Panc1 (cell line): ENCODE data around the gene COL6A2. TPM values are rescaled to one million over a fixed set of nuclear protein-coding genes. Genes with fewer than 3 reads are reported as not detected.

Experiments
- ATAC-seq: fragments of 200-7000 bp; cut with Tn5 transposase; 2 replicates; pipeline ENCODE4 v1.9.1; 2020; ENCODE audit warnings: mild to moderate bottlenecking, moderate library complexity
- BruUV-seq: library from RNA; stranded (reverse); fragments of 400-500 nt; replicated peaks from 2 replicates; lab custom pipeline; 2021; lab: Mats Ljungman, UMichigan
- CTCF ChIA-PET: fragments of 300-600 bp; sonication (Branson Sonifier 250); formaldehyde crosslinking; loops from one replicate; lab custom pipeline; 2022; ENCODE audit warnings: antibody characterized with exemption; lab: Charles Lee
- POLR2A ChIA-PET: fragments of 300-600 bp; sonication (Branson Sonifier 250); formaldehyde crosslinking; loops from one replicate; lab custom pipeline; 2022; ENCODE audit warnings: antibody characterized with exemption; lab: Charles Lee
- DNase-seq: peaks from one replicate; pipeline ENCODE4 v3.0.0-alpha.2; 2010; ENCODE audit warnings: low read depth, low spot score
- H3K27ac ChIP-seq: 2 replicates; pipeline ENCODE4 v1.5.1; 2011; ENCODE audit warnings: mild to moderate bottlenecking, low read length, inconsistent platforms
- H3K27me3 ChIP-seq: fragments of 200-500 bp; sonication (Bioruptor generic); 2 replicates; pipeline ENCODE4 v1.6.0; 2014; ENCODE audit warnings: low read length, inconsistent platforms; ENCODE audit not compliant: control insufficient read depth, insufficient read depth
- H3K36me3 ChIP-seq: fragments of 200-500 bp; sonication (Bioruptor generic); 2 replicates; pipeline ENCODE4 v1.5.1; 2014; ENCODE audit warnings: inconsistent platforms, mild to moderate bottlenecking, low read length, moderate library complexity; ENCODE audit not compliant: control insufficient read depth, insufficient read depth
- H3K4me1 ChIP-seq: 2 replicates; pipeline ENCODE4 v1.5.1; 2011; ENCODE audit warnings: inconsistent platforms, mild to moderate bottlenecking, low read length, moderate library complexity; ENCODE audit not compliant: control insufficient read depth, insufficient read depth
- H3K4me3 ChIP-seq, 2 experiments: 2 replicates each; pipeline ENCODE4 v1.5.1; 2011 to 2012; ENCODE audit warnings: low read depth in 2 of 2, low read length in 2 of 2, mild to moderate bottlenecking in 2 of 2, inconsistent platforms in 1 of 2, moderate library complexity in 1 of 2
- H3K9me3 ChIP-seq: fragments of 200-500 bp; sonication (Bioruptor generic); 2 replicates; pipeline ENCODE4 v1.5.1; 2014; ENCODE audit warnings: low read depth, mild to moderate bottlenecking, inconsistent platforms, low read length, moderate library complexity; ENCODE audit not compliant: control insufficient read depth, insufficient read depth
- POLR2AphosphoS5 ChIP-seq: IDR thresholded peaks from 2 replicates; pipeline ENCODE4 v1.6.1; 2012; ENCODE audit warnings: mild to moderate bottlenecking, low read depth, low read length, moderate library complexity
- REST ChIP-seq, 2 experiments: IDR thresholded peaks; 2 replicates each; pipeline ENCODE4 v1.6.1; 2011 to 2012; ENCODE audit warnings: low read depth in 2 of 2, control low read depth in 1 of 2, low read length in 1 of 2, mild to moderate bottlenecking in 1 of 2, moderate library complexity in 1 of 2; ENCODE audit not compliant: insufficient read depth in 1 of 2
- SIN3A ChIP-seq: IDR thresholded peaks from 2 replicates; pipeline ENCODE4 v1.6.1; 2012; ENCODE audit warnings: low read depth, mild to moderate bottlenecking, low read length, moderate library complexity, borderline replicate concordance; ENCODE audit not compliant: insufficient read depth
- TCF7L2 ChIP-seq: IDR thresholded peaks from 2 replicates; pipeline ENCODE4 v1.6.1; 2011; ENCODE audit warnings: mild to moderate bottlenecking, low read depth, low read length, inconsistent platforms
- in situ Hi-C: cut with HindIII; loops from 2 replicates; pipeline ENCODE4 v1.10.0; 2016; ENCODE audit warnings: low sequenced_read_pairs, low pct_unique_long_range_greater_than_20kb
- intact Hi-C: fragments of 100-400 bp; cut with micrococcal nuclease; formaldehyde crosslinking; loops from one replicate; pipeline ENCODE4 v1.10.0; 2022; ENCODE audit not compliant: unreplicated experiment
- total RNA-seq: library from RNA; stranded (reverse); gene quantifications from one replicate; pipeline ENCODE4 v1.2.1, GENCODE V29; 2021; ENCODE audit not compliant: unreplicated experiment
- TF ChIP-seq, protein P1 (sequence below): fragments of 450-650 bp; IDR thresholded peaks from 2 replicates; pipeline ENCODE4 v1.5.1; 2017; ENCODE audit warnings: mild to moderate bottlenecking

COL6A2 gene
- total RNA-seq, 1 experiment from 2014 or later: 29.9 TPM

GRCh38 chr21:46068516-46069079 lies 29.3 kb upstream of the COL6A2 start:
- no peak for ATAC-seq
- POLR2A ChIA-PET: no interaction called here
- TF ChIP-seq SIN3A (no peak), TCF7L2 (no peak), REST (IDR thresholded peaks at IDR 0.05; ENCODE audit: insufficient read depth in 1 of 2, low read depth in 2 of 2, low read length in 1 of 2) (no peak), POLR2AphosphoS5 (no peak)
- TF ChIP-seq, protein P1, sequence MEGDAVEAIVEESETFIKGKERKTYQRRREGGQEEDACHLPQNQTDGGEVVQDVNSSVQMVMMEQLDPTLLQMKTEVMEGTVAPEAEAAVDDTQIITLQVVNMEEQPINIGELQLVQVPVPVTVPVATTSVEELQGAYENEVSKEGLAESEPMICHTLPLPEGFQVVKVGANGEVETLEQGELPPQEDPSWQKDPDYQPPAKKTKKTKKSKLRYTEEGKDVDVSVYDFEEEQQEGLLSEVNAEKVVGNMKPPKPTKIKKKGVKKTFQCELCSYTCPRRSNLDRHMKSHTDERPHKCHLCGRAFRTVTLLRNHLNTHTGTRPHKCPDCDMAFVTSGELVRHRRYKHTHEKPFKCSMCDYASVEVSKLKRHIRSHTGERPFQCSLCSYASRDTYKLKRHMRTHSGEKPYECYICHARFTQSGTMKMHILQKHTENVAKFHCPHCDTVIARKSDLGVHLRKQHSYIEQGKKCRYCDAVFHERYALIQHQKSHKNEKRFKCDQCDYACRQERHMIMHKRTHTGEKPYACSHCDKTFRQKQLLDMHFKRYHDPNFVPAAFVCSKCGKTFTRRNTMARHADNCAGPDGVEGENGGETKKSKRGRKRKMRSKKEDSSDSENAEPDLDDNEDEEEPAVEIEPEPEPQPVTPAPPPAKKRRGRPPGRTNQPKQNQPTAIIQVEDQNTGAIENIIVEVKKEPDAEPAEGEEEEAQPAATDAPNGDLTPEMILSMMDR: no peak
- DNase-seq: no peak
- in situ Hi-C loops: no loop called here
- no peak overlapping the region for H3K4me3 ChIP-seq
- BruUV-seq: no TSS peak
- no peak overlapping the region for H3K27ac ChIP-seq
- H3K36me3 ChIP-seq: no peaks in the 10 kb centered on the region
- no peaks in the 10 kb centered on the region for H3K9me3 ChIP-seq
- no peaks in the 10 kb centered on the region for H3K27me3 ChIP-seq
- CTCF ChIA-PET: no interaction called here
- H3K4me1 ChIP-seq: no peaks in the 10 kb centered on the region
- intact Hi-C loops: no loop called here

- H3K4me3 ChIP-seq: no peak overlapping the region
- in situ Hi-C loops: no loop called here
- intact Hi-C loops: no loop called here
- POLR2A ChIA-PET: no interaction called here
- ATAC-seq (no peak), DNase-seq (no peak)
- H3K27me3 ChIP-seq: no peaks in the 10 kb centered on the region
- no peaks in the 10 kb centered on the region for H3K9me3 ChIP-seq
- TF ChIP-seq, protein P1: no peak
- TF ChIP-seq POLR2AphosphoS5 (no peak), REST (IDR thresholded peaks at IDR 0.05; ENCODE audit: insufficient read depth in 1 of 2, low read depth in 2 of 2, low read length in 1 of 2) (no peak), SIN3A (no peak), TCF7L2 (no peak)
- H3K27ac ChIP-seq: no peak overlapping the region
- H3K4me1 ChIP-seq: no peaks in the 10 kb centered on the region
- H3K36me3 ChIP-seq: no peaks in the 10 kb centered on the region
- BruUV-seq: no TSS peak
- CTCF ChIA-PET: no interaction called here
Measured at GRCh38 chr21:46069166-46069565, 28.7 kb upstream of the COL6A2 start.
